HepG2 (cell line): ENCODE measurements around the gene RPL6. TPM values are rescaled to one million over a fixed set of nuclear protein-coding genes. Genes with fewer than 3 reads are reported as not detected.
"Not testable (repeated sequence)": the region's sequence is repeated elsewhere in the genome, so short reads cannot be mapped to it uniquely, and the experiment has no call there.

Source experiments
- ATAC-seq: fragments of 200-7000 bp; cut with Tn5 transposase; 3 replicates; pipeline ENCODE4 v1.9.1; 2020; ENCODE audit warnings: mild to moderate bottlenecking, moderate library complexity
- BruUV-seq: library from RNA; stranded (reverse); fragments of 400-500 nt; replicated peaks from 2 replicates; lab custom pipeline; 2021; lab: Mats Ljungman, UMichigan
- CTCF ChIA-PET: fragments of 300-600 bp; formaldehyde crosslinking; extraction: SDS; loops from one replicate; lab custom pipeline; 2021; ENCODE audit warnings: low total read pairs, inconsistent platforms, low intra/inter-chr PET ratio; lab: Yijun Ruan, JAX
- POLR2A ChIA-PET: fragments of 350-600 bp; sonication (Branson Sonifier 250); formaldehyde crosslinking; loops from one replicate; lab custom pipeline; 2020; ENCODE audit warnings: antibody characterized with exemption, inconsistent platforms; lab: Yijun Ruan, JAX
- DNase-seq: peaks from one replicate; pipeline ENCODE4 v3.0.0-alpha.2; 2015; ENCODE audit warnings: low spot score
- FAIRE-seq: peaks from 3 replicates; lab custom pipeline; 2011; peaks lifted over from hg19 to GRCh38; lab: Jason Lieb, UNC
- H2AFZ ChIP-seq: one replicate; pipeline ENCODE4 v1.6.1; 2011; ENCODE audit warnings: low read length, inconsistent platforms
- H3K27ac ChIP-seq: fragments of 300-600 bp; 3 replicates; pipeline ENCODE4 v1.8.0; 2011; ENCODE audit warnings: mixed run types, mild to moderate bottlenecking, mixed read lengths, low read length, inconsistent platforms; ENCODE audit not compliant: insufficient read depth; ENCODE audit errors: extremely low read length
- H3K27me3 ChIP-seq, 2 experiments: fragments of 200-600 bp in 1 of 2; 2 replicates in 1 of 2; 3 replicates in 1 of 2; pipeline versions ENCODE4 v1.6.0 to v1.8.0; 2011; ENCODE audit warnings: low read length in 2 of 2, mild to moderate bottlenecking in 2 of 2, moderate library complexity in 2 of 2, inconsistent platforms in 1 of 2; ENCODE audit not compliant: insufficient read depth in 2 of 2, control insufficient read depth in 1 of 2
- H3K36me3 ChIP-seq, 2 experiments: fragments of 200-600 bp in 1 of 2; replicated peaks in 1 of 2; 2 replicates in 1 of 2; 3 replicates in 1 of 2; pipeline versions ENCODE4 v1.5.1 to v1.8.0; 2011; ENCODE audit warnings: low read length in 2 of 2, inconsistent platforms in 1 of 2; ENCODE audit not compliant: insufficient read depth in 2 of 2, control insufficient read depth in 1 of 2
- H3K4me1 ChIP-seq: 2 replicates; pipeline ENCODE4 v1.5.1; 2012; ENCODE audit warnings: low read length, inconsistent platforms; ENCODE audit not compliant: insufficient read depth
- H3K4me2 ChIP-seq: 2 replicates; pipeline ENCODE4 v1.6.0; 2011; ENCODE audit warnings: low read depth, low read length, inconsistent platforms
- H3K4me3 ChIP-seq, 3 experiments: fragments of 200-600 bp in 1 of 3; sonication (generic), shearing (Covaris generic) in 1 of 3; replicated peaks in 1 of 3; 2 replicates each; pipeline ENCODE4 v1.5.1; 2011 to 2016; ENCODE audit warnings: low read length in 3 of 3, inconsistent platforms in 2 of 3, low read depth in 2 of 3, mild to moderate bottlenecking in 2 of 3, control low read depth in 1 of 3, mixed read lengths in 1 of 3; ENCODE audit not compliant: insufficient read depth in 1 of 3
- H3K79me2 ChIP-seq: one replicate; pipeline ENCODE4 v1.6.1; 2011; ENCODE audit warnings: low read length, inconsistent platforms; ENCODE audit not compliant: insufficient read depth
- H3K9ac ChIP-seq: 2 replicates; pipeline ENCODE4 v1.6.0; 2011; ENCODE audit warnings: mild to moderate bottlenecking, low read depth, low read length, inconsistent platforms; ENCODE audit not compliant: insufficient read depth
- H3K9me3 ChIP-seq: 2 replicates; pipeline ENCODE4 v1.5.1; 2012; ENCODE audit warnings: mild to moderate bottlenecking, low read length
- H4K20me1 ChIP-seq: 2 replicates; pipeline ENCODE4 v1.6.0; 2011; ENCODE audit warnings: inconsistent platforms, mild to moderate bottlenecking, low read length, moderate library complexity; ENCODE audit not compliant: insufficient read depth
- GABPB1 ChIP-seq: IDR thresholded peaks from 2 replicates; pipeline ENCODE4 v1.6.1; 2016; ENCODE audit warnings: mild to moderate bottlenecking, missing genetic modification reagents, moderate library complexity, missing compliant biosample characterization
- MAF1 ChIP-seq: sonication (generic); formaldehyde crosslinking; IDR thresholded peaks from 2 replicates; pipeline ENCODE4 v1.5.0; 2020; ENCODE audit warnings: missing genetic modification reagents, borderline replicate concordance
- POLR2A ChIP-seq, 2 experiments: IDR thresholded peaks; 2 replicates each; pipeline ENCODE4 v1.6.1; 2011; ENCODE audit warnings: low read depth in 2 of 2, low read length in 2 of 2, mild to moderate bottlenecking in 1 of 2, moderate library complexity in 1 of 2; ENCODE audit not compliant: insufficient read depth in 1 of 2
- POLR2G ChIP-seq: fragments of 200-400 bp; formaldehyde crosslinking; IDR thresholded peaks from 2 replicates; pipeline ENCODE4 v1.6.1; 2018; ENCODE audit warnings: mild to moderate bottlenecking, low read depth, low read length, moderate library complexity
- RBFOX2 ChIP-seq: fragments of 200-400 bp; formaldehyde crosslinking; IDR thresholded peaks from 2 replicates; pipeline ENCODE4 v1.6.1; 2017; ENCODE audit warnings: low read depth, mild to moderate bottlenecking, low read length
- RBM22 ChIP-seq: fragments of 200-400 bp; formaldehyde crosslinking; optimal IDR thresholded peaks from 2 replicates; pipeline ENCODE3; 2017; ENCODE audit warnings: mild to moderate bottlenecking, low read length, moderate library complexity
- SOX5 ChIP-seq: IDR thresholded peaks from 2 replicates; pipeline ENCODE4 v1.6.1; 2016; ENCODE audit warnings: borderline replicate concordance
- WGBS: methylation state at CpG from one replicate; pipeline ENCODE4 v1.1.6; 2017; ENCODE audit warnings: low lambda C conversion rate; 5-methylcytosine and 5-hydroxymethylcytosine counted together
- in situ Hi-C: cut with HindIII; loops from 2 replicates; pipeline ENCODE4 v1.10.0; 2017; ENCODE audit warnings: low pct_unique_long_range_greater_than_20kb; ENCODE audit not compliant: extremely low pct_ligation_motif_present
- intact Hi-C: fragments of 100-400 bp; cut with micrococcal nuclease; formaldehyde crosslinking; loops from one replicate; pipeline ENCODE4 v1.10.0; 2022; ENCODE audit not compliant: unreplicated experiment
- polyA plus RNA-seq, 8 experiments: library from polyadenylated mRNA; depleted of rRNA in 3 of 8; stranded (reverse) in 7 of 8; unstranded in 1 of 8; fragments of >200 nt; fragmentation: Illumina TruSeq in 4 of 8; extraction: Trizol in 4 of 8; gene quantifications; 2 replicates each; pipeline versions ENCODE4 v1.2.1 to v1.2.3, GENCODE V29; 2011 to 2016; ENCODE audit warnings: low read depth in 4 of 8, missing spikeins in 1 of 8, mixed read lengths in 1 of 8; ENCODE audit not compliant: insufficient read depth in 1 of 8
- total RNA-seq, 5 experiments: library from RNA; depleted of rRNA; stranded (reverse); fragments of >200 nt; fragmentation: Illumina TruSeq; extraction: Trizol; gene quantifications; 2 replicates each; pipeline ENCODE4 v1.2.3, GENCODE V29; 2016; ENCODE audit warnings: low read depth in 1 of 5

RPL6 gene
- total and polyA plus RNA-seq, 2 of the 13 experiments (the other 11 are each of a cell fraction or from before 2014, with no cell fraction given) = 1,551 to 1,719 TPM

- H2AFZ ChIP-seq, in situ Hi-C loops, H3K27me3 ChIP-seq, intact Hi-C loops, ATAC-seq, DNase-seq, H3K27ac ChIP-seq, POLR2A ChIA-PET, FAIRE-seq, H3K9me3 ChIP-seq, CTCF ChIA-PET, BruUV-seq: not testable (repeated sequence)
- peaks cover 11 to 39% of the 10 kb centered on the region in 2 experiments for H3K36me3 ChIP-seq
- H3K4me2 ChIP-seq = peak overlapping the region; percentile 70
- H3K4me3 ChIP-seq = peak overlapping the region; percentile 89 to 92 (median 91)
- WGBS = 80% methylated on average over 6 of the region's 6 CpGs
- H3K4me1 ChIP-seq = peaks cover 35% of the 10 kb centered on the region
- 0 out of 4 replicates have a peak, but pooled peaks of 1 of the 2 experiments have one; percentile 5 for TF ChIP-seq POLR2A (IDR thresholded peaks at IDR 0.05; ENCODE audit: insufficient read depth in 1 of 2, low read depth in 2 of 2, low read length in 2 of 2)
- peak; percentile 16; the same call in 1 of the 2 replicates for TF ChIP-seq GABPB1 (CRISPR knock-in tag)
- H3K9ac ChIP-seq = peak overlapping the region; percentile 96; the same call in 1 of the 2 replicates
- H3K79me2 ChIP-seq = peaks cover 28% of the 10 kb centered on the region
- peaks cover 20% of the 10 kb centered on the region for H4K20me1 ChIP-seq
Measured at GRCh38 chr12:112407683-112408082, 1.7 kb downstream of the RPL6 start.

GRCh38 chr12:112406519-112407488 lies 2.6 kb downstream of the RPL6 start:
- no peaks in the 10 kb centered on the region; a peak in 1 of 5 replicates for H3K27me3 ChIP-seq
- in situ Hi-C loops = no loop called here
- ATAC-seq (no peak), DNase-seq (no peak), FAIRE-seq (no peak)
- WGBS = 91% methylated on average over 11 of the region's 11 CpGs
- H3K9ac ChIP-seq = peak overlapping the region; percentile 96; the same call in 1 of the 2 replicates
- intact Hi-C loops = no loop called here
- no TSS peak for BruUV-seq
- no peak overlapping the region for H2AFZ ChIP-seq
- no peaks in the 10 kb centered on the region for H3K9me3 ChIP-seq
- peaks cover 20% of the 10 kb centered on the region for H4K20me1 ChIP-seq
- peak; percentile 62 for TF ChIP-seq RBFOX2
- TF ChIP-seq MAF1 (CRISPR knock-in tag) = no peak
- no peak for TF ChIP-seq SOX5 (CRISPR knock-in tag)
- peak; percentile 35 for TF ChIP-seq RBM22
- TF ChIP-seq POLR2G = 0 out of 2 replicates have a peak, but pooled peaks have one; percentile 31
- peaks cover 11 to 39% of the 10 kb centered on the region in 2 experiments for H3K36me3 ChIP-seq
- H3K4me3 ChIP-seq = peak overlapping the region in 1 of 3 experiments; percentile 92; a peak in 1 of 6 replicates
- ChIA-PET CTCF (no interaction called here), POLR2A (interaction anchor here (1.0 kb wide), 1 partner anchor 10 kb away, joined by 4 read pairs; no protein-coding TSS in a partner anchor)
- peaks cover 28% of the 10 kb centered on the region for H3K79me2 ChIP-seq
- H3K4me1 ChIP-seq = peaks cover 34% of the 10 kb centered on the region
- H3K27ac ChIP-seq = no peak overlapping the region
- H3K4me2 ChIP-seq = peak overlapping the region; percentile 70
